GM19468 (cell line): Measurements from ENCODE around the gene SLC44A5.
"Not testable (repeated sequence)": the region's sequence is repeated elsewhere in the genome, so short reads cannot be mapped to it uniquely, and the experiment has no call there.

Experiments
- ATAC-seq: cut with Tn5 transposase; IDR thresholded peaks from one replicate; pipeline ENCODE4 v1.9.1; 2021; ENCODE audit warnings: mild to moderate bottlenecking, moderate library complexity, moderate number of reproducible peaks; ENCODE audit not compliant: unreplicated experiment; ENCODE audit errors: extremely low read depth

The SLC44A5 gene

GRCh38 chr1:75472089-75472970 is 138.6 kb downstream of the SLC44A5 start:
- no peak for ATAC-seq

GRCh38 chr1:75471252-75471651 is 139.7 kb downstream of the SLC44A5 start:
- ATAC-seq, result no peak

- no peak for ATAC-seq
Measured at GRCh38 chr1:75470448-75470847, 140.5 kb downstream of the SLC44A5 start.

- no peak for ATAC-seq
Measured at GRCh38 chr1:75469586-75470173, 141.2 kb downstream of the SLC44A5 start.

GRCh38 chr1:75461808-75462325 is 149.0 kb downstream of the SLC44A5 start:
- ATAC-seq, result no peak

GRCh38 chr1:75449998-75450397 is 160.9 kb downstream of the SLC44A5 start:
- ATAC-seq, result no peak

- no peak for ATAC-seq
Measured at GRCh38 chr1:75444220-75444619, 166.7 kb downstream of the SLC44A5 start.

GRCh38 chr1:75440274-75440673 is 170.6 kb downstream of the SLC44A5 start:
- no peak for ATAC-seq

GRCh38 chr1:75438355-75438754 is 172.6 kb downstream of the SLC44A5 start:
- no peak for ATAC-seq

- no peak for ATAC-seq
Measured at GRCh38 chr1:75431843-75432242, 179.1 kb downstream of the SLC44A5 start.

GRCh38 chr1:75430526-75430925 is 180.4 kb downstream of the SLC44A5 start:
- no peak for ATAC-seq

GRCh38 chr1:75426688-75427087 is 184.2 kb downstream of the SLC44A5 start:
- no peak for ATAC-seq

GRCh38 chr1:75425001-75425650 is 185.8 kb downstream of the SLC44A5 start:
- ATAC-seq, result no peak

- ATAC-seq, result no peak
Measured at GRCh38 chr1:75423616-75424015, 187.3 kb downstream of the SLC44A5 start.

GRCh38 chr1:75423136-75423535 is 187.8 kb downstream of the SLC44A5 start:
- no peak for ATAC-seq

- ATAC-seq, result no peak
Measured at GRCh38 chr1:75421371-75421770, 189.5 kb downstream of the SLC44A5 start.

GRCh38 chr1:75415187-75415586 is 195.7 kb downstream of the SLC44A5 start:
- no peak for ATAC-seq

GRCh38 chr1:75412616-75413015 is 198.3 kb downstream of the SLC44A5 start:
- no peak for ATAC-seq

- ATAC-seq, result not testable (repeated sequence)
Measured at GRCh38 chr1:75404681-75405080, 206.2 kb downstream of the SLC44A5 start.

- ATAC-seq, result not testable (repeated sequence)
Measured at GRCh38 chr1:75403147-75403646, 207.7 kb downstream of the SLC44A5 start.

GRCh38 chr1:75400716-75401115 is 210.2 kb downstream of the SLC44A5 start:
- no peak for ATAC-seq
